ENCODE measurements around the gene OXLD1.
"Not testable (repeated sequence)": the region's sequence is repeated elsewhere in the genome, so short reads cannot be mapped to it uniquely, and the experiment has no call there.

OXLD1 gene

GRCh38 chr17:81683584-81684441 lies 17.4 kb upstream of the OXLD1 start, which contains the start of the genes ARL16 and HGS:
Gene ARL16 (minus strand): TSS chr17:81683797. CDS start chr17:81683753, 44 bp downstream.
Gene HGS (plus strand): TSS chr17:81684011. CDS start chr17:81684067, 56 bp downstream.
- in situ Hi-C loops (cut with MboI; ENCODE audit: low sequenced_read_pairs) = no loop called here

- in situ Hi-C loops (cut with MboI; ENCODE audit: low sequenced_read_pairs) = no loop called here
Measured at GRCh38 chr17:81683208-81683583, 16.8 kb upstream of the OXLD1 start.

- in situ Hi-C loops (cut with MboI; ENCODE audit: low sequenced_read_pairs) = no loop called here
Measured at GRCh38 chr17:81682565-81683207, 16.3 kb upstream of the OXLD1 start.

GRCh38 chr17:81681672-81682071 lies 15.3 kb upstream of the OXLD1 start:
- in situ Hi-C loops (cut with MboI; ENCODE audit: low sequenced_read_pairs) = no loop called here

- in situ Hi-C loops (cut with MboI; ENCODE audit: low sequenced_read_pairs) = no loop called here
Measured at GRCh38 chr17:81680150-81680549, 13.7 kb upstream of the OXLD1 start.

- in situ Hi-C loops (cut with MboI; ENCODE audit: low sequenced_read_pairs) = no loop called here
Measured at GRCh38 chr17:81676906-81677305, 10.5 kb upstream of the OXLD1 start.

- in situ Hi-C loops (cut with MboI; ENCODE audit: low sequenced_read_pairs) = not testable (repeated sequence)
Measured at GRCh38 chr17:81675515-81676221, 9.3 kb upstream of the OXLD1 start.

- in situ Hi-C loops (cut with MboI; ENCODE audit: low sequenced_read_pairs) = no loop called here
Measured at GRCh38 chr17:81673561-81674258, 7.3 kb upstream of the OXLD1 start.

- in situ Hi-C loops (cut with MboI; ENCODE audit: low sequenced_read_pairs) = no loop called here
Measured at GRCh38 chr17:81672954-81673353, 6.5 kb upstream of the OXLD1 start.

- in situ Hi-C loops (cut with MboI; ENCODE audit: low sequenced_read_pairs) = no loop called here
Measured at GRCh38 chr17:81672504-81672903, 6.1 kb upstream of the OXLD1 start.

GRCh38 chr17:81667754-81668153 lies 1.3 kb upstream of the OXLD1 start:
- in situ Hi-C loops (cut with MboI; ENCODE audit: low sequenced_read_pairs) = no loop called here

GRCh38 chr17:81666092-81666341 lies 388 bp downstream of the OXLD1 start:
- in situ Hi-C loops (cut with MboI; ENCODE audit: low sequenced_read_pairs) = no loop called here

GRCh38 chr17:81665205-81666091 lies 957 bp downstream of the OXLD1 start:
- in situ Hi-C loops (cut with MboI; ENCODE audit: low sequenced_read_pairs) = no loop called here

- in situ Hi-C loops (cut with MboI; ENCODE audit: low sequenced_read_pairs) = no loop called here
Measured at GRCh38 chr17:81664051-81664470, 2.3 kb downstream of the OXLD1 start.

GRCh38 chr17:81662002-81662401 lies 4.4 kb downstream of the OXLD1 start:
- in situ Hi-C loops (cut with MboI; ENCODE audit: low sequenced_read_pairs) = no loop called here

- in situ Hi-C loops (cut with MboI; ENCODE audit: low sequenced_read_pairs) = no loop called here
Measured at GRCh38 chr17:81660441-81660840, 6.0 kb downstream of the OXLD1 start.

- in situ Hi-C loops (cut with MboI; ENCODE audit: low sequenced_read_pairs) = no loop called here
Measured at GRCh38 chr17:81659038-81659437, 7.4 kb downstream of the OXLD1 start.

- in situ Hi-C loops (cut with MboI; ENCODE audit: low sequenced_read_pairs) = no loop called here
Measured at GRCh38 chr17:81656835-81657234, 9.6 kb downstream of the OXLD1 start.

GRCh38 chr17:81656118-81656743 lies 10.2 kb downstream of the OXLD1 start, which contains the start of gene PDE6G:
Gene PDE6G (minus strand): TSS chr17:81656542. CDS start chr17:81653305, 3,237 bp downstream.
- in situ Hi-C loops (cut with MboI; ENCODE audit: low sequenced_read_pairs) = no loop called here

Data from HL-60/S4 treated with phorbol 12-myristate 13-acetate at 8.2 ng/mL for 4 days and 3 days (cell line).